GM12878 (cell line): Measurements from ENCODE around the gene LONP1. TPM values are rescaled to one million over a fixed set of nuclear protein-coding genes. Genes with fewer than 3 reads are reported as not detected.

Source experiments
- ATAC-seq: fragments of 200-7000 bp; cut with Tn5 transposase; 3 replicates; pipeline ENCODE4 v1.9.1; 2020; ENCODE audit warnings: mild to moderate bottlenecking, moderate library complexity
- BruUV-seq: library from RNA; stranded (reverse); fragments of 400-500 nt; replicated peaks from 2 replicates; lab custom pipeline; 2021; lab: Mats Ljungman, UMichigan
- CTCF ChIA-PET: fragments of 300-600 bp; sonication (Branson Sonifier 250); formaldehyde crosslinking; extraction: SDS; loops from one replicate; lab custom pipeline; 2021; ENCODE audit warnings: inconsistent platforms; lab: Yijun Ruan, JAX
- POLR2A ChIA-PET: fragments of 350-600 bp; formaldehyde crosslinking; extraction: SDS; loops from one replicate; lab custom pipeline; 2021; ENCODE audit warnings: inconsistent platforms; lab: Charles Lee
- RAD21 ChIA-PET: fragments of 300-600 bp; sonication (Branson Sonifier 250); formaldehyde crosslinking; loops from one replicate; lab custom pipeline; 2023; ENCODE audit warnings: antibody characterized with exemption; ENCODE audit not compliant: unreplicated experiment; lab: Charles Lee
- SMC1A ChIA-PET: fragments of 300-600 bp; sonication (Branson Sonifier 250); formaldehyde crosslinking; loops from one replicate; lab custom pipeline; 2023; ENCODE audit not compliant: unreplicated experiment, uncharacterized antibody; lab: Charles Lee
- DNase-seq: peaks from one replicate; pipeline ENCODE4 v3.0.0-alpha.2; 2011; ENCODE audit warnings: low read depth, low spot score
- FAIRE-seq: peaks from 3 replicates; lab custom pipeline; 2011; peaks lifted over from hg19 to GRCh38; lab: Jason Lieb, UNC
- H2AFZ ChIP-seq: 2 replicates; pipeline ENCODE4 v1.6.0; 2011; ENCODE audit warnings: low read depth, low read length, control low read depth; ENCODE audit not compliant: control insufficient read depth
- H3K27ac ChIP-seq: 2 replicates; pipeline ENCODE4 v1.5.1; 2011; ENCODE audit warnings: control low read depth; ENCODE audit not compliant: control insufficient read depth, insufficient read depth
- H3K27me3 ChIP-seq, 2 experiments: replicated peaks in 1 of 2; 2 replicates each; pipeline versions ENCODE4 v1.6.0 to v1.6.1; 2011; ENCODE audit warnings: low read length in 1 of 2; ENCODE audit not compliant: control insufficient read depth in 2 of 2, insufficient read depth in 2 of 2
- H3K36me3 ChIP-seq, 2 experiments: 2 replicates each; pipeline ENCODE4 v1.5.1; 2011; ENCODE audit warnings: low read length in 1 of 2; ENCODE audit not compliant: control insufficient read depth in 2 of 2, insufficient read depth in 2 of 2
- H3K4me1 ChIP-seq: 2 replicates; pipeline ENCODE4 v1.6.1; 2011; ENCODE audit warnings: mild to moderate bottlenecking, low read length, moderate library complexity, mixed read lengths; ENCODE audit not compliant: control insufficient read depth, insufficient read depth
- H3K4me2 ChIP-seq: 2 replicates; pipeline ENCODE4 v1.6.0; 2011; ENCODE audit warnings: control low read depth; ENCODE audit not compliant: control insufficient read depth, insufficient read depth
- H3K4me3 ChIP-seq: fragments of 200-600 bp; sonication (generic); 2 replicates; pipeline ENCODE4 v1.5.1; 2016
- H3K79me2 ChIP-seq: 2 replicates; pipeline ENCODE4 v1.6.0; 2011; ENCODE audit warnings: low read length; ENCODE audit not compliant: control insufficient read depth, insufficient read depth
- H3K9ac ChIP-seq: 2 replicates; pipeline ENCODE4 v1.8.0; 2011; ENCODE audit warnings: low read length, control low read depth, mixed read lengths; ENCODE audit not compliant: control insufficient read depth, insufficient read depth
- H3K9me3 ChIP-seq: replicated peaks from 3 replicates; pipeline ENCODE4 v1.5.1; 2011; ENCODE audit warnings: mild to moderate bottlenecking, low read length; ENCODE audit not compliant: control insufficient read depth, insufficient read depth
- H4K20me1 ChIP-seq: 2 replicates; pipeline ENCODE4 v1.6.0; 2011; ENCODE audit not compliant: control insufficient read depth, insufficient read depth
- ASH2L ChIP-seq: fragments of 300-600, 200-600 bp; sonication (generic); IDR thresholded peaks from 2 replicates; pipeline ENCODE4 v1.6.1; 2017; ENCODE audit warnings: low read depth, mild to moderate bottlenecking, borderline replicate concordance
- BCL3 ChIP-seq: IDR thresholded peaks from 2 replicates; pipeline ENCODE4 v1.6.1; 2011; ENCODE audit warnings: borderline replicate concordance, low read depth, mild to moderate bottlenecking, moderate library complexity, low read length; ENCODE audit not compliant: insufficient read depth, poor library complexity, severe bottlenecking
- POLR2A ChIP-seq: IDR thresholded peaks from 2 replicates; pipeline ENCODE4 v1.6.1; 2011; ENCODE audit warnings: low read depth, mild to moderate bottlenecking, low read length
- POLR2AphosphoS5 ChIP-seq: IDR thresholded peaks from 2 replicates; pipeline ENCODE4 v1.6.1; 2011; ENCODE audit warnings: mild to moderate bottlenecking, low read length, inconsistent platforms
- RFX5 ChIP-seq: IDR thresholded peaks from 2 replicates; pipeline ENCODE4 v1.6.1; 2011; ENCODE audit warnings: low read depth, low read length, improper control_type of control experiment
- SREBF1 ChIP-seq: IDR thresholded peaks from 2 replicates; pipeline ENCODE4 v1.6.1; 2012; ENCODE audit warnings: mild to moderate bottlenecking, low read length
- TCF12 ChIP-seq: IDR thresholded peaks from 2 replicates; pipeline ENCODE4 v1.6.1; 2011; ENCODE audit warnings: low read depth, mild to moderate bottlenecking, low read length
- WGBS: methylation state at CpG from one replicate; pipeline ENCODE4 v1.1.6; 2016; ENCODE audit warnings: low lambda C conversion rate; ENCODE audit not compliant: insufficient replicate concordance, insufficient coverage; ENCODE audit errors: missing lambda C conversion rate; 5-methylcytosine and 5-hydroxymethylcytosine counted together
- in situ Hi-C: fragments of 300-500 bp; cut with MboI; formaldehyde crosslinking; loops from 9 replicates; pipeline ENCODE4 v1.14.3; 2018; ENCODE audit warnings: mixed read lengths
- intact Hi-C: fragments of 100-400 bp; cut with micrococcal nuclease; formaldehyde crosslinking; loops from one replicate; pipeline ENCODE4 v1.14.2; 2022; ENCODE audit not compliant: unreplicated experiment
- polyA plus RNA-seq, 11 experiments: library from polyadenylated mRNA; depleted of rRNA in 4 of 11; unstranded in 6 of 11; stranded (reverse) in 5 of 11; fragments of >200 nt; fragmentation: Nextera tagmentation in 4 of 11; fragmentation: Illumina TruSeq in 1 of 11; extraction: Ambion mirVana in 4 of 11; extraction: Trizol in 1 of 11; gene quantifications; 1 replicate in 1 of 11; 2 replicates in 10 of 11; pipeline versions ENCODE4 v1.2.1 to v1.2.3, GENCODE V29; 2011 to 2016; ENCODE audit warnings: inconsistent platforms in 2 of 11, missing spikeins in 2 of 11, low read depth in 1 of 11
- total RNA-seq, 4 experiments: library from RNA; depleted of rRNA in 3 of 4; stranded (reverse); fragments of >200 nt in 3 of 4; fragmentation: Illumina TruSeq in 1 of 4; extraction: Trizol in 1 of 4; gene quantifications; 2 replicates each; pipeline versions ENCODE4 v1.2.1 to v1.2.3, GENCODE V29; 2013 to 2021
- TF ChIP-seq, protein P1 (sequence below): fragments of 450-650 bp; IDR thresholded peaks from 2 replicates; pipeline ENCODE4 v1.6.1; 2017; ENCODE audit warnings: antibody characterized with exemption, mild to moderate bottlenecking, moderate library complexity

LONP1 gene
- total and polyA plus RNA-seq, 10 of the 15 experiments (the other 5 are each of a cell fraction or from before 2014, with no cell fraction given): 0.61 to 136 (median 59.5) TPM

GRCh38 chr19:5695649-5696195, 24.2 kb downstream of the LONP1 start:
- H3K36me3 ChIP-seq: peaks cover 15 to 66% of the 10 kb centered on the region in 2 experiments
- ATAC-seq: peak; percentile 6

More at GRCh38 chr19:5695649-5696195, 24.2 kb downstream of the LONP1 start:
- Histone ChIP-seq H4K20me1 (no peaks in the 10 kb centered on the region; the same call in none of the 2 replicates), H3K27me3 (no peaks in the 10 kb centered on the region), H3K4me1 (peaks cover 10% of the 10 kb centered on the region), H3K9me3 (no peaks in the 10 kb centered on the region), H3K79me2 (peaks cover 39% of the 10 kb centered on the region), H3K27ac (no peak overlapping the region), H3K9ac (no peak overlapping the region; the same call in 1 of the 2 replicates), H3K4me2 (no peak overlapping the region), H2AFZ (no peak overlapping the region), H3K4me3 (no peak overlapping the region)
- FAIRE-seq (no peak), DNase-seq (no peak)
- POLR2A ChIA-PET: no interaction called here
- WGBS: 56% methylated on average over 28 of the region's 28 CpGs
- TF ChIP-seq TCF12 (peak; percentile 90), SREBF1 (no peak), BCL3 (peak; percentile 33), POLR2AphosphoS5 (peak; percentile 17), POLR2A (peak; percentile 35), ASH2L (no peak), RFX5 (no peak)
- TF ChIP-seq, protein P1, sequence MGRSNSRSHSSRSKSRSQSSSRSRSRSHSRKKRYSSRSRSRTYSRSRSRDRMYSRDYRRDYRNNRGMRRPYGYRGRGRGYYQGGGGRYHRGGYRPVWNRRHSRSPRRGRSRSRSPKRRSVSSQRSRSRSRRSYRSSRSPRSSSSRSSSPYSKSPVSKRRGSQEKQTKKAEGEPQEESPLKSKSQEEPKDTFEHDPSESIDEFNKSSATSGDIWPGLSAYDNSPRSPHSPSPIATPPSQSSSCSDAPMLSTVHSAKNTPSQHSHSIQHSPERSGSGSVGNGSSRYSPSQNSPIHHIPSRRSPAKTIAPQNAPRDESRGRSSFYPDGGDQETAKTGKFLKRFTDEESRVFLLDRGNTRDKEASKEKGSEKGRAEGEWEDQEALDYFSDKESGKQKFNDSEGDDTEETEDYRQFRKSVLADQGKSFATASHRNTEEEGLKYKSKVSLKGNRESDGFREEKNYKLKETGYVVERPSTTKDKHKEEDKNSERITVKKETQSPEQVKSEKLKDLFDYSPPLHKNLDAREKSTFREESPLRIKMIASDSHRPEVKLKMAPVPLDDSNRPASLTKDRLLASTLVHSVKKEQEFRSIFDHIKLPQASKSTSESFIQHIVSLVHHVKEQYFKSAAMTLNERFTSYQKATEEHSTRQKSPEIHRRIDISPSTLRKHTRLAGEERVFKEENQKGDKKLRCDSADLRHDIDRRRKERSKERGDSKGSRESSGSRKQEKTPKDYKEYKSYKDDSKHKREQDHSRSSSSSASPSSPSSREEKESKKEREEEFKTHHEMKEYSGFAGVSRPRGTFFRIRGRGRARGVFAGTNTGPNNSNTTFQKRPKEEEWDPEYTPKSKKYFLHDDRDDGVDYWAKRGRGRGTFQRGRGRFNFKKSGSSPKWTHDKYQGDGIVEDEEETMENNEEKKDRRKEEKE: no peak
- intact Hi-C loops: no loop called here
- no TSS peak for BruUV-seq
- CTCF ChIA-PET: no interaction called here
- in situ Hi-C loops: no loop called here
- RAD21 ChIA-PET: no interaction called here
- SMC1A ChIA-PET: no interaction called here
